RWPE1 (cell line): ENCODE data around the gene CSMD2.

ENCODE experiments used
- CTCF ChIA-PET: fragments of 350-600 bp; sonication (Branson Sonifier 250); formaldehyde crosslinking; extraction: SDS; loops from one replicate; lab custom pipeline; 2021; lab: Yijun Ruan, JAX
- POLR2A ChIA-PET: fragments of 400-600 bp; formaldehyde crosslinking; extraction: SDS; loops from one replicate; lab custom pipeline; 2020; ENCODE audit warnings: antibody characterized with exemption; ENCODE audit not compliant: low non-redundant PET; lab: Yijun Ruan, JAX
- DNase-seq: peaks from one replicate; pipeline ENCODE4 v3.0.0; 2012; ENCODE audit warnings: low spot score
- H3K27ac ChIP-seq: fragments of 450-650 bp; 2 replicates; pipeline ENCODE4 v1.5.1; 2017
- TF ChIP-seq, protein P1 (sequence below): fragments of 450-650 bp; conservative IDR thresholded peaks from 2 replicates; pipeline ENCODE4 v1.5.1; 2017; ENCODE audit warnings: low read depth, mild to moderate bottlenecking

CSMD2 gene

GRCh38 chr1:34130306-34130705, 34.7 kb downstream of the CSMD2 start:
- no peak for DNase-seq
- CTCF ChIA-PET: no interaction called here
- TF ChIP-seq, protein P1, sequence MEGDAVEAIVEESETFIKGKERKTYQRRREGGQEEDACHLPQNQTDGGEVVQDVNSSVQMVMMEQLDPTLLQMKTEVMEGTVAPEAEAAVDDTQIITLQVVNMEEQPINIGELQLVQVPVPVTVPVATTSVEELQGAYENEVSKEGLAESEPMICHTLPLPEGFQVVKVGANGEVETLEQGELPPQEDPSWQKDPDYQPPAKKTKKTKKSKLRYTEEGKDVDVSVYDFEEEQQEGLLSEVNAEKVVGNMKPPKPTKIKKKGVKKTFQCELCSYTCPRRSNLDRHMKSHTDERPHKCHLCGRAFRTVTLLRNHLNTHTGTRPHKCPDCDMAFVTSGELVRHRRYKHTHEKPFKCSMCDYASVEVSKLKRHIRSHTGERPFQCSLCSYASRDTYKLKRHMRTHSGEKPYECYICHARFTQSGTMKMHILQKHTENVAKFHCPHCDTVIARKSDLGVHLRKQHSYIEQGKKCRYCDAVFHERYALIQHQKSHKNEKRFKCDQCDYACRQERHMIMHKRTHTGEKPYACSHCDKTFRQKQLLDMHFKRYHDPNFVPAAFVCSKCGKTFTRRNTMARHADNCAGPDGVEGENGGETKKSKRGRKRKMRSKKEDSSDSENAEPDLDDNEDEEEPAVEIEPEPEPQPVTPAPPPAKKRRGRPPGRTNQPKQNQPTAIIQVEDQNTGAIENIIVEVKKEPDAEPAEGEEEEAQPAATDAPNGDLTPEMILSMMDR: no peak
- H3K27ac ChIP-seq: no peak overlapping the region
- POLR2A ChIA-PET: no interaction called here

DNA sequence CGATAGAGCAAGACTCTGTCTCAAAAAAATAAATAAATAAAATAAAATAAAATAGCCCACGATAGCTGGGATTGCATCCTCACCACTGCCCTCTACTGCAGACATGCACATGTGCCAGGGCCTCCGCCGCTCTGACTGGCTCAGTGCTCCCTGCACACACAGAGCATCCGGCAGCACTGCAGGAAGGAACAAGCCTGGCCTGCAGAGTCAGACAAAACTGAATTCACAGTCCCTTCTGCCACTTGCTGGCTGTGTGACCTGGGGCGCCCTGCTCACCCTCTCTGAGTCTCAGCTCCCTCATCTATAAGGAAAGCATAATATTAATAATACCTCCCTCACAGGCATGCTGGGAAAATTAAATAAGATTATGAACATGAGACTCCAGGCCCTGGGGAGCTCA, 35.4 kb downstream of the CSMD2 start:
- TF ChIP-seq, protein P1: no peak
- CTCF ChIA-PET: no interaction called here
- DNase-seq: no peak
- no peak overlapping the region for H3K27ac ChIP-seq
- POLR2A ChIA-PET: no interaction called here

- no peak for DNase-seq
- CTCF ChIA-PET: interaction anchor here (0.6 kb wide), 1 partner anchor 53 kb away, joined by 3 read pairs; no protein-coding TSS in a partner anchor
- TF ChIP-seq, protein P1: no peak
- POLR2A ChIA-PET: no interaction called here
- no peak overlapping the region for H3K27ac ChIP-seq
Observed at GRCh38 chr1:34128186-34128889, 36.7 kb downstream of the CSMD2 start.

DNA sequence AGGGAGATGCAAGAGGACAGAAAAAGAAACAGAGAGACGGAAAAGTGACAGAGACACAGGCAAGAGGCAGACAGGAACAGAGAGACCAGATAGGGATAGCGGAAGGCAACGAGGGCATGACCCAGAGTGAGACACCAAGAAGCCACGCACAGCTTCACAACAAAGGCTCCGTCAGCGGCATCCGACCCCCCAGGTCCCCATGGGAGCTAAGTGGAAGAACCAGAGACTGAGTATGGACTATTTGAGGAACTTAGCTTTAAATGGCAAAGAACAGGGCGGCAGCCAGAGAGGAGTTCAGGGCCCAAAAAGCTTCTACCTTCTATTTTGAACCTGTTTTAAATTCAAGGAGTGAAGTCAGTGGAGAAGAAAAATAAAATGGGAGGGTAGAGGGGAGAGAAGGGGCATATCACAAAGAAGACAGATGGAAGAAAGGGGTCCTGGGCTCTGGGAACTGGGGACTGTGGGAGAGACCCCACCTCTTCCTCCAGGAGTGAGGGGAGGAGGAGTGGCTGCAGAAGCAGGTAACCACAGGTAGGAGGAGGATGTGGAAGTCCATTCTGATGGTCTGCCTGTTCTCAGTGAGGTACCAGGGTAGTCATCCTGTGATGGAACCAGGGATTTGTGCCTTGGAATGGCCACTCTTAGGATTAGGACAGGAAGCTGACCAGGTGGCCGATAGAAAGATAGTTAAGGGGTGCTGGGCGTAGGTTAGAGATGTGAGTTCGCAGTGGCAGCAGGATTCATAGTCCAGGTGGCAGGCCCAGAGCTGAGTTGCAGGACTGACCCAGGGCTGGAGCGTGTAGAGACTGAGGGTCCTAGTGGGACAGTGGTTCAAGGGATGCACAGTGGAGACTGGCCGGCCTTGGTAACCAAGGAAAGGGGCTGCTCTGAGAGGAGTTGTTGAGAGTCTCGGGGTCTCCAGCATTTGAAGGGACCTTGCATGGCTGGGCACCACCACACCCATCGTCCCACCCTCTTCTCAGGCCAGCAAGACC, 37.7 kb downstream of the CSMD2 start:
- no peak for DNase-seq
- TF ChIP-seq, protein P1: no peak
- H3K27ac ChIP-seq: no peak overlapping the region
- ChIA-PET POLR2A (no interaction called here), CTCF (no interaction called here)

DNA sequence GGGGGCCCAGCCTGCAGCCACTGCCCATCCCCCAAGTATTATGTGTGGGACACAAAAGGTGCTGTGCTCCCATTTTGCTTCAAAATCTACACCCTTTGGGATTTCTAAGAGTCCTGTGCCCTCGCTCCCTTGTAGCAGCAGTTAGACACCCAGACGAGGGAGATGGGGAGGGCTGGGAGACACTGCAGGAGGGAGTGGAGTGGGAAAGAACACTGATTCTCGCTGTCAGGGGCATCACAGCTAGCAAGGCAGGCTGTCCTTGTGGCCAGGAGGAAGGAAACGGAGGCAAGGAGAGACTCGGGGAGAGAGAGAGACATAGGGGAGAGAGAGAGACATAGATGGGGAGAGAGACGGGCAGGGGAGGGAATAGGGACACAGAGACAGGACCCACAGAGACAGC, 38.5 kb downstream of the CSMD2 start:
- CTCF ChIA-PET: no interaction called here
- H3K27ac ChIP-seq: no peak overlapping the region
- TF ChIP-seq, protein P1: no peak
- DNase-seq: no peak
- POLR2A ChIA-PET: no interaction called here

GRCh38 chr1:34125721-34126380, 39.2 kb downstream of the CSMD2 start:
- TF ChIP-seq, protein P1: no peak

More at GRCh38 chr1:34125721-34126380, 39.2 kb downstream of the CSMD2 start:
- no peak for DNase-seq
- H3K27ac ChIP-seq: no peak overlapping the region
- ChIA-PET CTCF (no interaction called here), POLR2A (no interaction called here)
